Mesenchymal stem cell (in vitro differentiated cells and primary cell): ENCODE data around the gene ATF6.

Experiments
- DNase-seq: peaks from one replicate; pipeline ENCODE4 v3.0.0-alpha.2; 2013
- H2AFZ ChIP-seq: one replicate; pipeline ENCODE4 v1.6.1; 2013; ENCODE audit warnings: low read depth, mild to moderate bottlenecking, control low read depth, inconsistent platforms, low read length, moderate library complexity
- H2AK5ac ChIP-seq: 2 replicates; pipeline ENCODE4 v1.6.1; 2013; ENCODE audit warnings: low read length, moderate library complexity, mild to moderate bottlenecking, inconsistent platforms; ENCODE audit not compliant: severe bottlenecking
- H2BK120ac ChIP-seq: one replicate; pipeline ENCODE4 v1.6.1; 2013; ENCODE audit warnings: low read depth, mild to moderate bottlenecking, inconsistent platforms, low read length, moderate library complexity
- H2BK12ac ChIP-seq, 2 experiments: one replicate each; pipeline ENCODE4 v1.6.1; 2013; ENCODE audit warnings: inconsistent platforms in 2 of 2, low read length in 2 of 2, mild to moderate bottlenecking in 2 of 2, moderate library complexity in 2 of 2, control low read depth in 1 of 2
- H2BK15ac ChIP-seq: one replicate; pipeline ENCODE4 v1.6.1; 2013; ENCODE audit warnings: mild to moderate bottlenecking, low read depth, inconsistent platforms; ENCODE audit not compliant: poor library complexity, severe bottlenecking
- H2BK5ac ChIP-seq: 2 replicates; pipeline ENCODE4 v1.6.1; 2013; ENCODE audit warnings: low read depth, mild to moderate bottlenecking, low read length, control low read depth, inconsistent platforms; ENCODE audit not compliant: poor library complexity, severe bottlenecking
- H3K14ac ChIP-seq, 2 experiments: one replicate each; pipeline ENCODE4 v1.6.1; 2013; ENCODE audit warnings: inconsistent platforms in 2 of 2, low read length in 2 of 2, control low read depth in 1 of 2, mild to moderate bottlenecking in 1 of 2, moderate library complexity in 1 of 2
- H3K18ac ChIP-seq, 2 experiments: one replicate each; pipeline ENCODE4 v1.6.1; 2013; ENCODE audit warnings: inconsistent platforms in 2 of 2, low read length in 2 of 2, control low read depth in 1 of 2, low read depth in 1 of 2, mild to moderate bottlenecking in 1 of 2
- H3K23ac ChIP-seq, 2 experiments: one replicate each; pipeline ENCODE4 v1.6.1; 2013; ENCODE audit warnings: inconsistent platforms in 2 of 2, low read length in 2 of 2, mild to moderate bottlenecking in 2 of 2, moderate library complexity in 2 of 2, control low read depth in 1 of 2
- H3K27ac ChIP-seq: 2 replicates; pipeline ENCODE4 v1.5.1; 2013; ENCODE audit warnings: mild to moderate bottlenecking, moderate library complexity, low read length, control low read depth, inconsistent platforms; ENCODE audit not compliant: poor library complexity, severe bottlenecking
- H3K27me3 ChIP-seq, 2 experiments: 2 replicates each; pipeline versions ENCODE4 v1.6.1 to v1.7.0; 2013; ENCODE audit warnings: low read length in 2 of 2, mild to moderate bottlenecking in 2 of 2, moderate library complexity in 2 of 2, control low read depth in 1 of 2, inconsistent platforms in 1 of 2; ENCODE audit not compliant: control insufficient read depth in 1 of 2, insufficient read depth in 1 of 2
- H3K36me3 ChIP-seq, 2 experiments: 2 replicates each; pipeline versions ENCODE4 v1.6.1 to v1.7.0; 2013; ENCODE audit warnings: low read length in 2 of 2, control low read depth in 1 of 2, inconsistent platforms in 1 of 2, low read depth in 1 of 2, mild to moderate bottlenecking in 1 of 2; ENCODE audit not compliant: insufficient read depth in 2 of 2, control insufficient read depth in 1 of 2
- H3K4ac ChIP-seq, 2 experiments: one replicate each; pipeline ENCODE4 v1.6.1; 2013; ENCODE audit warnings: inconsistent platforms in 2 of 2, low read length in 2 of 2, mild to moderate bottlenecking in 2 of 2, moderate library complexity in 2 of 2, control low read depth in 1 of 2, low read depth in 1 of 2
- H3K4me1 ChIP-seq: 2 replicates; pipeline ENCODE4 v1.6.1; 2013; ENCODE audit warnings: low read depth, low read length, control low read depth; ENCODE audit not compliant: control insufficient read depth, insufficient read depth
- H3K4me2 ChIP-seq: 2 replicates; pipeline ENCODE4 v1.6.1; 2013; ENCODE audit warnings: low read length, mild to moderate bottlenecking, inconsistent platforms; ENCODE audit not compliant: poor library complexity, severe bottlenecking
- H3K4me3 ChIP-seq, 2 experiments: 2 replicates each; pipeline versions ENCODE4 v1.5.1 to v1.7.0; 2013; ENCODE audit warnings: low read length in 2 of 2, mild to moderate bottlenecking in 2 of 2, control low read depth in 1 of 2, low read depth in 1 of 2; ENCODE audit not compliant: insufficient read depth in 1 of 2
- H3K79me1 ChIP-seq: replicated peaks from 2 replicates; pipeline ENCODE4 v1.6.1; 2013; ENCODE audit warnings: mild to moderate bottlenecking, control low read depth, low read length, inconsistent platforms; ENCODE audit not compliant: poor library complexity, severe bottlenecking
- H3K9ac ChIP-seq: 2 replicates; pipeline ENCODE4 v1.7.0; 2013; ENCODE audit warnings: mild to moderate bottlenecking, low read length, moderate library complexity
- H3K9me3 ChIP-seq: 2 replicates; pipeline ENCODE4 v1.7.0; 2013; ENCODE audit warnings: mild to moderate bottlenecking, low read length; ENCODE audit not compliant: control insufficient read depth
- H4K8ac ChIP-seq: one replicate; pipeline ENCODE4 v1.6.1; 2013; ENCODE audit warnings: inconsistent platforms, mild to moderate bottlenecking, low read length, moderate library complexity
- H4K91ac ChIP-seq: one replicate; pipeline ENCODE4 v1.6.1; 2013; ENCODE audit warnings: mild to moderate bottlenecking, low read length, inconsistent platforms
- WGBS: methylation state at CpG from one replicate; pipeline ENCODE4 v1.1.7; 2013; ENCODE audit warnings: mixed read lengths; 5-methylcytosine and 5-hydroxymethylcytosine counted together

ATF6 gene

DNA sequence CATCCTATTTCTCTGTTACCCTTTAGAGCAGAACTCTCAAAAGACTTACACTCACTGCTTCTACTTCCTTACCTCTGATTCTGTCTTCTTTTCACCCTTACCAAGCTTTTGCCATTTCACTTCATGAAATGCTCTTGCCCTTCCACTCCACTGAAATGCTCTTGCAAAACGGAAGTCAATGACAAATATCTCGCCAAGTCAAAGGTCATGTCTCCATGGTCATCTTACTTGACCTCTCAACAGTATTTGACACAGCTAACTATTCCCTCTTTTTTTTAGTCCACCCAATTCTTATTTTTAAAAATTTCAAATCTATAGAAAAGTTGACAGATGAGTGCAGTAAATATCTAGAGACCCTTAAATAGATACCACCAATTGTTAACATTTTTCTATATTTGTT is 149.9 kb downstream of the ATF6 start:
- no peak overlapping the region for H3K27ac ChIP-seq

GRCh38 chr1:161919229-161919628 is 153.1 kb downstream of the ATF6 start:
- no peak overlapping the region for H3K18ac ChIP-seq
- H3K9me3 ChIP-seq: no peaks in the 10 kb centered on the region
- H3K23ac ChIP-seq: no peak overlapping the region
- no peak overlapping the region for H3K27ac ChIP-seq
- H2BK120ac ChIP-seq: no peak overlapping the region
- no peaks in the 10 kb centered on the region for H3K27me3 ChIP-seq
- H2BK15ac ChIP-seq: no peak overlapping the region
- DNase-seq: no peak
- H3K36me3 ChIP-seq: peaks cover 0 to 7% of the 10 kb centered on the region in 2 experiments
- H3K9ac ChIP-seq: no peak overlapping the region
- H4K91ac ChIP-seq: no peak overlapping the region
- H3K14ac ChIP-seq: no peak overlapping the region
- no peak overlapping the region for H2AFZ ChIP-seq
- no peak overlapping the region for H2BK12ac ChIP-seq
- no peak overlapping the region for H3K4me3 ChIP-seq
- no peak overlapping the region for H4K8ac ChIP-seq
- no peak overlapping the region for H2BK5ac ChIP-seq
- H3K4me2 ChIP-seq: no peak overlapping the region
- no peak overlapping the region for H3K4ac ChIP-seq
- peaks cover 5% of the 10 kb centered on the region for H3K4me1 ChIP-seq
- H3K79me1 ChIP-seq: peaks cover 3% of the 10 kb centered on the region
- H2AK5ac ChIP-seq: no peak overlapping the region

More for the DNA sequence above, 149.9 kb downstream of the ATF6 start:
- no peak overlapping the region for H3K9ac ChIP-seq
- no peak overlapping the region for H3K4me2 ChIP-seq
- H3K4ac ChIP-seq: no peak overlapping the region
- H3K36me3 ChIP-seq: peaks cover 0 to 17% of the 10 kb centered on the region in 2 experiments
- H4K8ac ChIP-seq: no peak overlapping the region
- H2AK5ac ChIP-seq: peak overlapping the region; percentile 57
- 79% methylated on average over 2 of the region's 2 CpGs for WGBS
- peaks cover 3% of the 10 kb centered on the region for H3K79me1 ChIP-seq
- H2BK15ac ChIP-seq: no peak overlapping the region
- H3K4me1 ChIP-seq: peaks cover 6% of the 10 kb centered on the region
- H3K9me3 ChIP-seq: no peaks in the 10 kb centered on the region
- H3K14ac ChIP-seq: no peak overlapping the region
- H2AFZ ChIP-seq: no peak overlapping the region
- H3K27me3 ChIP-seq: no peaks in the 10 kb centered on the region
- no peak overlapping the region for H4K91ac ChIP-seq
- no peak overlapping the region for H3K23ac ChIP-seq
- H2BK12ac ChIP-seq: no peak overlapping the region
- no peak overlapping the region for H2BK5ac ChIP-seq
- no peak overlapping the region for H3K18ac ChIP-seq
- DNase-seq: no peak
- H2BK120ac ChIP-seq: no peak overlapping the region
- H3K4me3 ChIP-seq: no peak overlapping the region

GRCh38 chr1:161921491-161921890 is 155.4 kb downstream of the ATF6 start:
- Histone ChIP-seq H4K91ac (no peak overlapping the region), H3K4me1 (peaks cover 3% of the 10 kb centered on the region), H2BK12ac (no peak overlapping the region), H3K36me3 (peaks cover 0 to 5% of the 10 kb centered on the region in 2 experiments), H2BK5ac (no peak overlapping the region), H2BK120ac (no peak overlapping the region), H3K23ac (no peak overlapping the region), H2AK5ac (no peak overlapping the region), H4K8ac (no peak overlapping the region), H3K4me2 (no peak overlapping the region), H3K27me3 (no peaks in the 10 kb centered on the region), H3K27ac (no peak overlapping the region), H3K9me3 (no peaks in the 10 kb centered on the region), H2AFZ (no peak overlapping the region), H3K18ac (no peak overlapping the region), H3K4me3 (no peak overlapping the region), H2BK15ac (no peak overlapping the region), H3K9ac (no peak overlapping the region), H3K4ac (no peak overlapping the region), H3K79me1 (no peaks in the 10 kb centered on the region), H3K14ac (no peak overlapping the region)
- DNase-seq: no peak
- 100% methylated on average over 1 of the region's 1 CpG for WGBS

DNA sequence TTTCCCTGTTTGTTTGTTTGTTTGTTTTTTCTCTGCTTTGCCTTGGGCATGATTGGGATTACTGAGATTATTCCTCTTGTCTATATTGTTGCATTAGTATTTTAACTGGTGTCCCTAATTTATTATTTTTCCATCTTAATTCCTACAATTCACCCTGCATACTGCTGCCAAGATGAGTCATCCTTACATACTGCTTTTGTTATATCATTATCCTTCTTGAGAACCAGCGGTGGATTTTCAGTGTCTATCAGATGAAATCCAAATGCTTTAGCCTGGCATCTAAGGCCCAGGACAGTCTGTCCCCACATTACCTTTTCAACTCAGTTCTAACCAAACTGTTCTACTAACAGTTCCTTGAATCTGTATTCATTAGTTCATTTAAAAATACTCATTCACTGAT is 155.9 kb downstream of the ATF6 start:
- Histone ChIP-seq H3K9ac (no peak overlapping the region), H3K4me3 (no peak overlapping the region), H2BK12ac (no peak overlapping the region), H2AK5ac (no peak overlapping the region), H2AFZ (no peak overlapping the region), H3K18ac (no peak overlapping the region), H3K36me3 (peaks cover 0 to 2% of the 10 kb centered on the region in 2 experiments), H3K27me3 (no peaks in the 10 kb centered on the region), H2BK5ac (no peak overlapping the region), H3K9me3 (no peaks in the 10 kb centered on the region), H3K14ac (no peak overlapping the region), H3K79me1 (no peaks in the 10 kb centered on the region), H4K8ac (no peak overlapping the region), H3K23ac (no peak overlapping the region), H2BK15ac (no peak overlapping the region), H2BK120ac (no peak overlapping the region), H3K4me1 (peaks cover 3% of the 10 kb centered on the region), H4K91ac (no peak overlapping the region), H3K4me2 (no peak overlapping the region), H3K4ac (no peak overlapping the region), H3K27ac (no peak overlapping the region)
- peak; percentile 34 for DNase-seq
- 37% methylated on average over 1 of the region's 1 CpG for WGBS
